Measurements from ENCODE around the gene SAT1. TPM values are rescaled to one million over a fixed set of nuclear protein-coding genes. Genes with fewer than 3 reads are reported as not detected.
A peak's percentile ranks its signal among the peaks of the same experiment; 100 is the strongest.

The SAT1 gene
- total RNA-seq, 1 donor from 2014 or later = 784 TPM

GRCh38 chrX:23815376-23815775 is 32.4 kb downstream of the SAT1 start:
- Histone ChIP-seq H3K36me3 (no peaks in the 10 kb centered on the region), H3K27ac (no peak overlapping the region), H3K4me3 (no peak overlapping the region), H3K27me3 (no peaks in the 10 kb centered on the region), H3K4me1 (no peaks in the 10 kb centered on the region), H3K9me3 (no peaks in the 10 kb centered on the region)
- DNase-seq (no peak), ATAC-seq (no peak)
- TF ChIP-seq CTCF (IDR thresholded peaks at IDR 0.05) = no peak
- intact Hi-C loops (cut with DNase I) = no loop called here

GRCh38 chrX:23816179-23816578 is 33.2 kb downstream of the SAT1 start:
- H3K27me3 ChIP-seq = no peaks in the 10 kb centered on the region
- no peak for DNase-seq
- H3K27ac ChIP-seq = no peak overlapping the region
- H3K9me3 ChIP-seq = no peaks in the 10 kb centered on the region
- ATAC-seq = no peak
- H3K4me3 ChIP-seq = no peak overlapping the region
- intact Hi-C loops (cut with DNase I) = no loop called here
- no peaks in the 10 kb centered on the region for H3K4me1 ChIP-seq
- no peaks in the 10 kb centered on the region for H3K36me3 ChIP-seq
- no peak for TF ChIP-seq CTCF (IDR thresholded peaks at IDR 0.05)

GRCh38 chrX:23817979-23818336 is 35.0 kb downstream of the SAT1 start:
- Histone ChIP-seq H3K27ac (no peak overlapping the region), H3K27me3 (no peaks in the 10 kb centered on the region), H3K4me1 (no peaks in the 10 kb centered on the region), H3K9me3 (no peaks in the 10 kb centered on the region), H3K4me3 (no peak overlapping the region), H3K36me3 (no peaks in the 10 kb centered on the region)
- no peak for TF ChIP-seq CTCF (IDR thresholded peaks at IDR 0.05)
- no peak for ATAC-seq
- intact Hi-C loops (cut with DNase I) = no loop called here
- DNase-seq = no peak

- TF ChIP-seq CTCF (IDR thresholded peaks at IDR 0.05) = no peak
- no peak overlapping the region for H3K4me3 ChIP-seq
- no peak overlapping the region for H3K27ac ChIP-seq
- no peaks in the 10 kb centered on the region for H3K36me3 ChIP-seq
- H3K9me3 ChIP-seq = no peaks in the 10 kb centered on the region
- no peaks in the 10 kb centered on the region for H3K27me3 ChIP-seq
- no peak for DNase-seq
- peak; percentile 14 for ATAC-seq
- H3K4me1 ChIP-seq = no peaks in the 10 kb centered on the region
- intact Hi-C loops (cut with DNase I) = no loop called here
These were observed 36.6 kb downstream of the SAT1 start for GRCh38 chrX:23819385-23820234.

GRCh38 chrX:23820235-23820782 is 37.3 kb downstream of the SAT1 start:
- no peak for ATAC-seq
- H3K9me3 ChIP-seq = no peaks in the 10 kb centered on the region
- no peaks in the 10 kb centered on the region for H3K4me1 ChIP-seq
- H3K36me3 ChIP-seq = no peaks in the 10 kb centered on the region
- H3K27me3 ChIP-seq = no peaks in the 10 kb centered on the region
- intact Hi-C loops (cut with DNase I) = no loop called here
- DNase-seq = no peak
- no peak overlapping the region for H3K4me3 ChIP-seq
- no peak for TF ChIP-seq CTCF (IDR thresholded peaks at IDR 0.05)
- H3K27ac ChIP-seq = no peak overlapping the region
